Measurements from ENCODE around the gene EIPR1.
"Not testable (repeated sequence)": the region's sequence is repeated elsewhere in the genome, so short reads cannot be mapped to it uniquely, and the experiment has no call there.

The EIPR1 gene

GRCh38 chr2:3181416-3182010, 196.1 kb downstream of the EIPR1 start:
- no peak overlapping the region for H3K27ac ChIP-seq (ENCODE audit: low read length)
- no peaks in the 10 kb centered on the region for H3K27me3 ChIP-seq (ENCODE audit: low read depth, low read length)
- H3K4me1 ChIP-seq (ENCODE audit: control insufficient read depth in 1 of 2, insufficient read depth in 2 of 2, low read length in 2 of 2), result no peaks in the 10 kb centered on the region
- H3K9me3 ChIP-seq (ENCODE audit: control insufficient read depth in 1 of 2, low read length in 2 of 2), result no peaks in the 10 kb centered on the region
- peaks cover 0 to 12% of the 10 kb centered on the region in 2 donors for H3K36me3 ChIP-seq (ENCODE audit: control insufficient read depth in 1 of 2, insufficient read depth in 2 of 2, low read length in 2 of 2)
- H3K4me3 ChIP-seq (ENCODE audit: low read depth in 1 of 2, low read length in 2 of 2), result no peak overlapping the region

DNA sequence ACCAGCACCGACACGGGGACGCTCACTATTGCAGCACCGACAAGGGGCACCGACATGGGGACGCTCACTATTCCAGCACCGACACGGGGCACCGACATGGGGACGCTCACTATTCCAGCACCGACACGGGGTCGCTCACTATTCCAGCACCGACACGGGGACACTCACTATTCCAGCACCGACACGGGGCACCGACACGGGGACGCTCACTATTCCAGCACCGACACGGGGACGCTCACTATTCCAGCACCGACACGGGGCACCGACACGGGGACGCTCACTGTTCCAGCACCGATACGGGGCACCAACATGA, 196.8 kb downstream of the EIPR1 start:
- H3K4me1 ChIP-seq (ENCODE audit: control insufficient read depth in 1 of 2, insufficient read depth in 2 of 2, low read length in 2 of 2); H3K27ac ChIP-seq (ENCODE audit: low read length); H3K4me3 ChIP-seq (ENCODE audit: low read depth in 1 of 2, low read length in 2 of 2); H3K9me3 ChIP-seq (ENCODE audit: control insufficient read depth in 1 of 2, low read length in 2 of 2); H3K27me3 ChIP-seq (ENCODE audit: low read depth, low read length): not testable (repeated sequence)
- peaks cover 0 to 15% of the 10 kb centered on the region in 2 donors for H3K36me3 ChIP-seq (ENCODE audit: control insufficient read depth in 1 of 2, insufficient read depth in 2 of 2, low read length in 2 of 2)

DNA sequence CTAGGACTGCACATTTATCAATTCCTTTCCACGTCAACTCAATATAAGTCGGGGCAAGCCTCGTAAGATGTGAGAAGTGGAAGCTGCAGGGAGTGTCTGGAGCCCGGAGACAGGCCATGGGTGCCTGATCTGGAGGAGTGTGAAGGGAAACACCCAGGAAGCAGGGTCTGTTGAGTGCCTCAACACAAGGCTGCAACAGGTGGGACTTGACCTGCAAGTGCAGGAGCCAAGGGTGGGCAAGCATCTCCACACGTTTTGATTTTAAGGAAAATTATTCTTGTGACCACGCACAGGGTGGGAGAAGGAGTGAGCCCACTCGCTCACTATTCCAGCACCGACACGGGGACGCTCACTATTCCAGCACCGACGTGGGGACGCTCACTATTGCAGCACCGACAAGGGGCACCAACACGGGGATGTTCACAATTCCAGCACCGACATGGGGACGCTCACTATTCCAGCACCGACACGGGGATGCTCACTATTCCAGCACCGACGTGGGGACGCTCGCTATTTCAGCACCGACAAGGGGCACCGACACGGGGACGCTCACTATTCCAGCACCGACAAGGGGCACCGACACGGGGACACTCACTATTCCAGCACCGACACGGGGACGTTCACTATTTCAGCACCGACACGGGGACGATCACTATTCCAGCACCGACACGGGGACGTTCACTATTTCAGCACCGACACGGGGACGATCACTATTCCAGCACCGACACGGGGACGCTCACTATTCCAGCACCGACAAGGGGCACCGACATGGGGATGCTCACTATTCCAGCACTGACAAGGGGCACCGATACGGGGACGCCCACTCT, 197.3 kb downstream of the EIPR1 start:
- Histone ChIP-seq H3K27ac (ENCODE audit: low read length) (no peak overlapping the region), H3K9me3 (ENCODE audit: control insufficient read depth in 1 of 2, low read length in 2 of 2) (no peaks in the 10 kb centered on the region), H3K27me3 (ENCODE audit: low read depth, low read length) (no peaks in the 10 kb centered on the region), H3K36me3 (ENCODE audit: control insufficient read depth in 1 of 2, insufficient read depth in 2 of 2, low read length in 2 of 2) (peaks cover 0 to 15% of the 10 kb centered on the region in 2 donors), H3K4me3 (ENCODE audit: low read depth in 1 of 2, low read length in 2 of 2) (no peak overlapping the region), H3K4me1 (ENCODE audit: control insufficient read depth in 1 of 2, insufficient read depth in 2 of 2, low read length in 2 of 2) (no peaks in the 10 kb centered on the region)

DNA sequence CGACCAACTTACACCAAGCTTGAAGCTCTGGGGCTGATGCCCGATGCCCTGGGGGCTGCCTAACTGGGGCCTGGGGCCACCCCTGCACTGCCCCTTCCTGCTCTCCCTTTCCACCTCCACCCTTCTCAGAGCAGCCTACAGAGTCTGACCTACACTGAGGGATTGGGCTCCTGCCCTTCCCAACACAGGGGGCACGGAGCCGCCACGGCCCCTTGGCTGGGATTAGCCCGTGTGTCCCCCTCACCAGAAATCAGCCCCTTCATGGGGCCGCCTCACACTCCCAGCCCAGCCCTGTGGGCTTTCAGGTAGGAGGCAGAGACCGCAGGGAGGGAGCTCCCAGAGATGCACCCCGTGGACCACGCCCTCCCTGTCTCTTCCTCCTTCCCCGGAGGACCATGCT, 198.0 kb downstream of the EIPR1 start:
- Histone ChIP-seq H3K27ac (ENCODE audit: low read length) (no peak overlapping the region), H3K36me3 (ENCODE audit: control insufficient read depth in 1 of 2, insufficient read depth in 2 of 2, low read length in 2 of 2) (peaks cover 0 to 15% of the 10 kb centered on the region in 2 donors)

DNA sequence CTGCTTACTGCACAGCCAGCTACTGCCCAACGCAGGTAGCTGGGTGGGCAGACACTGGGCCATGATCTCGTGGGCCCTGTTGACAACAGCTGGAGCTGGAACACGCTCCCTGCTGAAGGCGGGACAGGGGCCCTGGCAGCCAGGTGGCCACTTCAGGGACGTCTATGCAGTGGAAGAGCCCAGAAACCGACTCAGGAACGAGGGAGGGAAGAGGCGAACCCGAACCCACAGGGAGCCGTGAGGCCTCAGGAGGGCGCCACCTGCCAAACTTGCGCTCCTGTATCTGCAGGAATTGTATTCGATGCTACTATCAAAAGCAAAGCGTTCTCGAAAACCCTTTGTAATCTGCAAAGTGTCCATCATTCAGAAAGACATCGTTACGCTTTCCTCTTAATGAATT, 198.4 kb downstream of the EIPR1 start:
- Histone ChIP-seq H3K36me3 (ENCODE audit: control insufficient read depth in 1 of 2, insufficient read depth in 2 of 2, low read length in 2 of 2) (peaks cover 0 to 15% of the 10 kb centered on the region in 2 donors), H3K9me3 (ENCODE audit: control insufficient read depth in 1 of 2, low read length in 2 of 2) (no peaks in the 10 kb centered on the region), H3K4me3 (ENCODE audit: low read depth in 1 of 2, low read length in 2 of 2) (no peak overlapping the region), H3K4me1 (ENCODE audit: control insufficient read depth in 1 of 2, insufficient read depth in 2 of 2, low read length in 2 of 2) (no peaks in the 10 kb centered on the region), H3K27ac (ENCODE audit: low read length) (no peak overlapping the region), H3K27me3 (ENCODE audit: low read depth, low read length) (no peaks in the 10 kb centered on the region)

More for the DNA sequence above, 198.0 kb downstream of the EIPR1 start:
- no peaks in the 10 kb centered on the region for H3K9me3 ChIP-seq (ENCODE audit: control insufficient read depth in 1 of 2, low read length in 2 of 2)
- H3K4me1 ChIP-seq (ENCODE audit: control insufficient read depth in 1 of 2, insufficient read depth in 2 of 2, low read length in 2 of 2), result no peaks in the 10 kb centered on the region
- no peaks in the 10 kb centered on the region for H3K27me3 ChIP-seq (ENCODE audit: low read depth, low read length)
- no peak overlapping the region for H3K4me3 ChIP-seq (ENCODE audit: low read depth in 1 of 2, low read length in 2 of 2)

DNA sequence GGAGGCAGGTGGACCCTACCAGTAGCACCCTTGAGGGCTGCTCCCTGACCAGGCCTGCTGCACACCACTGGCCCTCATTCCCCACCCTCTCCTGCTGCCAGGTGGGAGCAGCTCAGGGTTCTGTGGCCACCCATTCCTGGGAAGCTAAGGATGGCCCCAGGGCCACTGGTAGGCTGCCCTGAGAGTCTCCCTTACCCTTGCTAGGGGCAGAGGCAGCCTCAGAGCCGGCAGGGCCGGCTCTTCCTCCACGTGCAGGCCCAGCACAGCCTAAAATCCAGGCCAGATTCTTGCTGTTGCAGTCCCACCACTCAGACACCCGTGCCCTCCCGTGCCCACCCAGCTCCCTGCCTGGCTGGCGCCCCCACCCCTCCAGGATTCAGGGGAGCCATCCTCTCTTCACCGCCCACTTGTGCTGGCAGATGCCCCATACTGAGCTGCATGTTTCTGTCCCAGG, 199.0 kb downstream of the EIPR1 start:
- Histone ChIP-seq H3K27ac (ENCODE audit: low read length) (no peak overlapping the region), H3K4me3 (ENCODE audit: low read depth in 1 of 2, low read length in 2 of 2) (no peak overlapping the region)

GRCh38 chr2:3177891-3178577, 199.6 kb downstream of the EIPR1 start:
- Histone ChIP-seq H3K4me3 (ENCODE audit: low read depth in 1 of 2, low read length in 2 of 2) (no peak overlapping the region), H3K27ac (ENCODE audit: low read length) (no peak overlapping the region), H3K4me1 (ENCODE audit: control insufficient read depth in 1 of 2, insufficient read depth in 2 of 2, low read length in 2 of 2) (no peaks in the 10 kb centered on the region), H3K27me3 (ENCODE audit: low read depth, low read length) (no peaks in the 10 kb centered on the region), H3K36me3 (ENCODE audit: control insufficient read depth in 1 of 2, insufficient read depth in 2 of 2, low read length in 2 of 2) (peaks cover 0 to 25% of the 10 kb centered on the region in 2 donors), H3K9me3 (ENCODE audit: control insufficient read depth in 1 of 2, low read length in 2 of 2) (no peaks in the 10 kb centered on the region)

More for the DNA sequence above, 199.0 kb downstream of the EIPR1 start:
- peaks cover 0 to 19% of the 10 kb centered on the region in 2 donors for H3K36me3 ChIP-seq (ENCODE audit: control insufficient read depth in 1 of 2, insufficient read depth in 2 of 2, low read length in 2 of 2)
- no peaks in the 10 kb centered on the region for H3K4me1 ChIP-seq (ENCODE audit: control insufficient read depth in 1 of 2, insufficient read depth in 2 of 2, low read length in 2 of 2)
- no peaks in the 10 kb centered on the region for H3K27me3 ChIP-seq (ENCODE audit: low read depth, low read length)
- H3K9me3 ChIP-seq (ENCODE audit: control insufficient read depth in 1 of 2, low read length in 2 of 2), result no peaks in the 10 kb centered on the region

DNA sequence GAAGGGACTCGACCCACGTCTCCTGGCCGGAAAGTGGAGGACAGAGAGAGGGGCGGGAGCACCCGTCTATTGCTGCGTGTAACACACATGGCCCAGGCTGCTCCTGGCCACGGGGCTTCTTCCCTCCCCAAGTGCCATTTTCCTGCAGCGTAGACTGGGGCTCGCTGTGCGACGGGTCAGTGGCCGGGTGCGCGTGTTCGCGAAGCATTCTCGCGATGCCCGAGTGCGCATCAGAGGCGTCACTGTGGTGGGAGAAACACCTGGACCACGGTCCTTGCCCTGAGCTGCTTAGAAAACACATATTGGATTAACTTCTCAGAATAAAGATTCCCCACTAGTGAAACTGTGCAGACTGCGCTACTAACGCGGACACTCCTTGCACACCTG, 200.8 kb downstream of the EIPR1 start:
- no peaks in the 10 kb centered on the region for H3K4me1 ChIP-seq (ENCODE audit: control insufficient read depth in 1 of 2, insufficient read depth in 2 of 2, low read length in 2 of 2)
- peaks cover 0 to 36% of the 10 kb centered on the region in 2 donors for H3K36me3 ChIP-seq (ENCODE audit: control insufficient read depth in 1 of 2, insufficient read depth in 2 of 2, low read length in 2 of 2)
- no peak overlapping the region for H3K4me3 ChIP-seq (ENCODE audit: low read depth in 1 of 2, low read length in 2 of 2)
- H3K9me3 ChIP-seq (ENCODE audit: control insufficient read depth in 1 of 2, low read length in 2 of 2), result no peaks in the 10 kb centered on the region
- H3K27me3 ChIP-seq (ENCODE audit: low read depth, low read length), result no peaks in the 10 kb centered on the region
- no peak overlapping the region for H3K27ac ChIP-seq (ENCODE audit: low read length)

DNA sequence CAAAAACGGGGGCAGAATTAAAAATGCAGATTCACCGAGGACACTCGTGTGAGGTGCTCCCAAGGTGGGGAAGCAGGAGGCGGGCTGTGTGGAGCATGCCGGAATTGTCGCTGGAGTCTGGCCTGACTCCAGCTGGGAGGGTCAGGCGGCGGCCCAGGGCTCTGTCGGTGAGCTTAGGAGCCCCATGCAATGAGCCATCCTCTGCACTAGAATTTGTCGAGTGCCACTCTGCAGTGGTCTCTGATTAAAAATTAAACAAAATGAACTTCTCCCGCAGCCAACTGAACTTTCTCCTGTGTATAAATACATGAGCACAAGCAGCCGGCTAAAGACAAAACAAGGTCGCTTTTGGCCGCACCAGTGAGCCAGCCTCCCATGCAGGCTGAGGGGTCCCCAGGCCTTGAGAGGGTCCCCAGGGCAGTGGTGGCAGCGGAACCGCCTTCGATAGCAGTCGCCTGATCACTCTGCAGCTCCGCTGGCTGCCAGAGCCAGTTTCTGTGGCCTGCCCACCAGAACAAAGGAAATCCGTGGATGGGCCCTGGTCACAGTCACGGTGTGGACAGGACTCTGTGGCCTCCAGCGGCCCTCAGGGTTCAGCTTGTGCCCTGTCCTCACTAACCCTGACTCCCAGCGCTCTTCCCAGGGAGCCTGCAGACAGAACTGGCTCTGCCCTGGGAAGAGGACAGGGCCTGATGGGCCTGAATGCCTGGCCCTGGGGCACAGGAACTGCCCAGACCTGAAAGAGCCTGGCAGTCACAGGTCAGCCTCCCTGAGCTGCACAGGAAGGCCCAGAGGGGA, 201.3 kb downstream of the EIPR1 start:
- Histone ChIP-seq H3K4me3 (ENCODE audit: low read depth in 1 of 2, low read length in 2 of 2) (no peak overlapping the region), H3K36me3 (ENCODE audit: control insufficient read depth in 1 of 2, insufficient read depth in 2 of 2, low read length in 2 of 2) (peaks cover 0 to 36% of the 10 kb centered on the region in 2 donors), H3K27me3 (ENCODE audit: low read depth, low read length) (no peaks in the 10 kb centered on the region), H3K4me1 (ENCODE audit: control insufficient read depth in 1 of 2, insufficient read depth in 2 of 2, low read length in 2 of 2) (no peaks in the 10 kb centered on the region), H3K27ac (ENCODE audit: low read length) (no peak overlapping the region), H3K9me3 (ENCODE audit: control insufficient read depth in 1 of 2, low read length in 2 of 2) (no peaks in the 10 kb centered on the region)

DNA sequence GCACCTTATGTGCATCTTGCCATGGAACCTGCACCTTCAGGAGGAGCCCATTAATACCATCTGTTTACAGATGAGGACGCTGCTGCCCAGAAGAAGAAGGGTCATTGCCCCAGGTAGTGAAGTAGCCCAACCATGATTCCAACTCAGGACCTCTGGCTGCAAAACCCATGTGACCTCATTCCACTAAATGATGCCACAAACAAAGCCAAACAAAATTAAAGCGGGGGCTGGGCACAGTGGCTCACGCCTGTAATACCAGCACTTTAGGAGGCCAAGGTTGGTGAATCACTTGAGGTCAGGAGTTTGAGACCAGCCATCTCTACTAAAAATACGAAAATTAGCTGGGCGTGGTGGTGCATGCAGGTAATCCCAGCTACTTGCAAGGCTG, 202.1 kb downstream of the EIPR1 start:
- Histone ChIP-seq H3K27ac (ENCODE audit: low read length) (no peak overlapping the region), H3K4me1 (ENCODE audit: control insufficient read depth in 1 of 2, insufficient read depth in 2 of 2, low read length in 2 of 2) (no peaks in the 10 kb centered on the region), H3K4me3 (ENCODE audit: low read depth in 1 of 2, low read length in 2 of 2) (no peak overlapping the region), H3K27me3 (ENCODE audit: low read depth, low read length) (no peaks in the 10 kb centered on the region), H3K9me3 (ENCODE audit: control insufficient read depth in 1 of 2, low read length in 2 of 2) (no peaks in the 10 kb centered on the region), H3K36me3 (ENCODE audit: control insufficient read depth in 1 of 2, insufficient read depth in 2 of 2, low read length in 2 of 2) (peaks cover 0 to 36% of the 10 kb centered on the region in 2 donors)
